ENCODE data around the gene C1orf226. TPM values are rescaled to one million over a fixed set of nuclear protein-coding genes. Genes with fewer than 3 reads are reported as not detected.

The C1orf226 gene
- total RNA-seq, 1 experiment from 2014 or later, result 7.7 TPM

DNA sequence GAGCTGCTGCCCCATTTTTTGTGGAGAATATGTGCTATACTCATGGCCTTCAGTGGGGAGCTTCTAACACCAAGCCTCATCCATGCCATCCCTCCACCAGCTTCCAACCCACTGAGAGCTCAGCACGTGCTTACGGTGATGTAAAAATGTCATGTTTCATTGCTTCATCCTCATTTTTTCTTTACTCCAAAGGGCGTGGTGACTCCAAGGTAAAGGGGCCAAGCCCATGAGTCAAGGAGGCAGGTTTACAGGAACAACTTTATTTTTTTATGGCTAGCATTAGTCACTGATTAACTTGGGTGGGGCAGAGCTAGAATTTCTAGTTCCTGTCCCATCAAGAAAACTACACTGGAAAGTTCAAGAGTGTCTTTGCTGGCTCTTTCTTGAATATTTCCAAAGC, at the start of gene C1orf226 (continued):
- TF ChIP-seq, protein P1, sequence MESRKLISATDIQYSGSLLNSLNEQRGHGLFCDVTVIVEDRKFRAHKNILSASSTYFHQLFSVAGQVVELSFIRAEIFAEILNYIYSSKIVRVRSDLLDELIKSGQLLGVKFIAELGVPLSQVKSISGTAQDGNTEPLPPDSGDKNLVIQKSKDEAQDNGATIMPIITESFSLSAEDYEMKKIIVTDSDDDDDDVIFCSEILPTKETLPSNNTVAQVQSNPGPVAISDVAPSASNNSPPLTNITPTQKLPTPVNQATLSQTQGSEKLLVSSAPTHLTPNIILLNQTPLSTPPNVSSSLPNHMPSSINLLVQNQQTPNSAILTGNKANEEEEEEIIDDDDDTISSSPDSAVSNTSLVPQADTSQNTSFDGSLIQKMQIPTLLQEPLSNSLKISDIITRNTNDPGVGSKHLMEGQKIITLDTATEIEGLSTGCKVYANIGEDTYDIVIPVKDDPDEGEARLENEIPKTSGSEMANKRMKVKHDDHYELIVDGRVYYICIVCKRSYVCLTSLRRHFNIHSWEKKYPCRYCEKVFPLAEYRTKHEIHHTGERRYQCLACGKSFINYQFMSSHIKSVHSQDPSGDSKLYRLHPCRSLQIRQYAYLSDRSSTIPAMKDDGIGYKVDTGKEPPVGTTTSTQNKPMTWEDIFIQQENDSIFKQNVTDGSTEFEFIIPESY (IDR thresholded peaks at IDR 0.05; ENCODE audit: extremely low read depth, insufficient replicate concordance, low read length), result no peak
- no peak for TF ChIP-seq ZFX (IDR thresholded peaks at IDR 0.05)
- peak; percentile 95 for TF ChIP-seq SP1 (IDR thresholded peaks at IDR 0.05; ENCODE audit: low read depth)
- no peak for TF ChIP-seq POLR2AphosphoS5 (IDR thresholded peaks at IDR 0.05; ENCODE audit: low read depth, low read length)

DNA sequence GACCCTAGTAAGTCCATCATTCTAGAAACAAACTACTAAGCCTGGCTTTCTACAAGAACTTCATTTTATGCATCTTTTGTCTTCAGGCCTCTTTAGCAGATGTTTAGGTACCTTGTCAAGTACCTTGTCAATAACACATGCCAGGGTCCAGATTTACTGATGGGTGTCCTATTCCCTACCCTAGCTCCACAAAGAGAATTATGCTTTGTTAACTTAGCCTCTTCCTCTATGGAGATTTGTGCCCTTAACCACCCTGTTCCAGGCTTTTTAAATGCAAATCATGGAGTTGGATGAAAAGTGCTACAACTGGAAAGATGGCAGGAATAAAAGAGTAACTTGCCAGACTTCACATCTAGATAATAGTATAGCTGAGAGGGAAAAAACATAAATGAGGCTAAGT, 47.5 kb upstream of the C1orf226 start:
- Histone ChIP-seq H3K4me3 (replicated peaks in 1 of 2; ENCODE audit: low read depth in 1 of 2, low read length in 2 of 2) (no peak overlapping the region), H3K4me1 (ENCODE audit: control insufficient read depth in 1 of 2, insufficient read depth in 2 of 2, low read length in 2 of 2) (no peaks in the 10 kb centered on the region), H3K4me2 (ENCODE audit: low read length) (no peak overlapping the region), H3K27me3 (ENCODE audit: insufficient read depth, low read length) (no peaks in the 10 kb centered on the region; the same call in 1 of the 2 replicates), H3K27ac (ENCODE audit: low read depth, low read length) (no peak overlapping the region), H3K9me2 (ENCODE audit: insufficient read depth) (no peaks in the 10 kb centered on the region), H3K9me3 (ENCODE audit: control insufficient read depth in 1 of 2, insufficient read depth in 1 of 2, low read depth in 1 of 2, low read length in 2 of 2) (no peaks in the 10 kb centered on the region), H2AFZ (ENCODE audit: low read depth, low read length, poor library complexity, severe bottlenecking) (no peak overlapping the region), H4K20me1 (ENCODE audit: insufficient read depth) (no peaks in the 10 kb centered on the region), H3K79me2 (ENCODE audit: insufficient read depth, low read length) (no peaks in the 10 kb centered on the region), H3K9ac (ENCODE audit: low read length) (no peak overlapping the region), H3K36me3 (ENCODE audit: control insufficient read depth in 1 of 2, insufficient read depth in 2 of 2, low read length in 2 of 2) (no peaks in the 10 kb centered on the region)
- intact Hi-C loops (cut with micrococcal nuclease), result no loop called here
- CTCF ChIA-PET, result no interaction called here
- BruUV-seq (replicated peaks), result no TSS peak
- no peak for DNase-seq (ENCODE audit: low read depth, low spot score)
- TF ChIP-seq RAD21 (IDR thresholded peaks at IDR 0.05; ENCODE audit: low read depth) (no peak), POLR2A (IDR thresholded peaks at IDR 0.05; ENCODE audit: borderline replicate concordance, extremely low read depth, insufficient read depth, insufficient read length) (no peak), JUND (IDR thresholded peaks at IDR 0.05) (no peak), CBX3 (IDR thresholded peaks at IDR 0.05; ENCODE audit: low read depth) (no peak), POLR2AphosphoS5 (IDR thresholded peaks at IDR 0.05; ENCODE audit: low read depth, low read length) (no peak), EZH2 (IDR thresholded peaks at IDR 0.05) (no peak), SP1 (IDR thresholded peaks at IDR 0.05; ENCODE audit: low read depth) (no peak), ZNF274 (IDR thresholded peaks at IDR 0.05; ENCODE audit: low read depth, low read length) (no peak), CEBPB (IDR thresholded peaks at IDR 0.05; ENCODE audit: low read depth) (no peak)
- TF ChIP-seq, protein P2, sequence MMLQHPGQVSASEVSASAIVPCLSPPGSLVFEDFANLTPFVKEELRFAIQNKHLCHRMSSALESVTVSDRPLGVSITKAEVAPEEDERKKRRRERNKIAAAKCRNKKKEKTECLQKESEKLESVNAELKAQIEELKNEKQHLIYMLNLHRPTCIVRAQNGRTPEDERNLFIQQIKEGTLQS (IDR thresholded peaks at IDR 0.05), result no peak
- TF ChIP-seq, protein P3, sequence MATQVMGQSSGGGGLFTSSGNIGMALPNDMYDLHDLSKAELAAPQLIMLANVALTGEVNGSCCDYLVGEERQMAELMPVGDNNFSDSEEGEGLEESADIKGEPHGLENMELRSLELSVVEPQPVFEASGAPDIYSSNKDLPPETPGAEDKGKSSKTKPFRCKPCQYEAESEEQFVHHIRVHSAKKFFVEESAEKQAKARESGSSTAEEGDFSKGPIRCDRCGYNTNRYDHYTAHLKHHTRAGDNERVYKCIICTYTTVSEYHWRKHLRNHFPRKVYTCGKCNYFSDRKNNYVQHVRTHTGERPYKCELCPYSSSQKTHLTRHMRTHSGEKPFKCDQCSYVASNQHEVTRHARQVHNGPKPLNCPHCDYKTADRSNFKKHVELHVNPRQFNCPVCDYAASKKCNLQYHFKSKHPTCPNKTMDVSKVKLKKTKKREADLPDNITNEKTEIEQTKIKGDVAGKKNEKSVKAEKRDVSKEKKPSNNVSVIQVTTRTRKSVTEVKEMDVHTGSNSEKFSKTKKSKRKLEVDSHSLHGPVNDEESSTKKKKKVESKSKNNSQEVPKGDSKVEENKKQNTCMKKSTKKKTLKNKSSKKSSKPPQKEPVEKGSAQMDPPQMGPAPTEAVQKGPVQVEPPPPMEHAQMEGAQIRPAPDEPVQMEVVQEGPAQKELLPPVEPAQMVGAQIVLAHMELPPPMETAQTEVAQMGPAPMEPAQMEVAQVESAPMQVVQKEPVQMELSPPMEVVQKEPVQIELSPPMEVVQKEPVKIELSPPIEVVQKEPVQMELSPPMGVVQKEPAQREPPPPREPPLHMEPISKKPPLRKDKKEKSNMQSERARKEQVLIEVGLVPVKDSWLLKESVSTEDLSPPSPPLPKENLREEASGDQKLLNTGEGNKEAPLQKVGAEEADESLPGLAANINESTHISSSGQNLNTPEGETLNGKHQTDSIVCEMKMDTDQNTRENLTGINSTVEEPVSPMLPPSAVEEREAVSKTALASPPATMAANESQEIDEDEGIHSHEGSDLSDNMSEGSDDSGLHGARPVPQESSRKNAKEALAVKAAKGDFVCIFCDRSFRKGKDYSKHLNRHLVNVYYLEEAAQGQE (IDR thresholded peaks at IDR 0.05; ENCODE audit: low read depth), result no peak
- POLR2A ChIA-PET, result no interaction called here
- no peak for ATAC-seq
- RAD21 ChIA-PET (ENCODE audit: low non-redundant PET in 1 of 2, low total read pairs in 2 of 2, uncharacterized antibody in 2 of 2, unreplicated experiment in 2 of 2), result no interaction called here

Measured in HCT116 (cell line).